Adipocyte (in vitro differentiated cells): ENCODE results near the gene CEP290.
"Not testable (repeated sequence)": the region's sequence is repeated elsewhere in the genome, so short reads cannot be mapped to it uniquely, and the experiment has no call there.

ENCODE experiments used
- DNase-seq: peaks from one replicate; pipeline ENCODE4 v3.0.0-alpha.2; 2015; ENCODE audit warnings: low read depth
- H3K27me3 ChIP-seq: replicated peaks from 2 replicates; pipeline ENCODE4 v1.7.0; 2013; ENCODE audit warnings: mild to moderate bottlenecking, low read length, moderate library complexity; ENCODE audit not compliant: control insufficient read depth, insufficient read depth
- H3K36me3 ChIP-seq: 2 replicates; pipeline ENCODE4 v1.7.0; 2013; ENCODE audit warnings: low read length, mild to moderate bottlenecking, moderate library complexity; ENCODE audit not compliant: control insufficient read depth, insufficient read depth, severe bottlenecking
- H3K4me1 ChIP-seq: 2 replicates; pipeline ENCODE4 v1.7.0; 2013; ENCODE audit warnings: mild to moderate bottlenecking, low read length, moderate library complexity; ENCODE audit not compliant: control insufficient read depth, insufficient read depth
- H3K4me3 ChIP-seq: 2 replicates; pipeline ENCODE4 v1.7.0; 2013; ENCODE audit warnings: mild to moderate bottlenecking, low read length, moderate library complexity
- H3K9ac ChIP-seq: 2 replicates; pipeline ENCODE4 v1.7.0; 2013; ENCODE audit warnings: mild to moderate bottlenecking, low read length, moderate library complexity
- H3K9me3 ChIP-seq: 2 replicates; pipeline ENCODE4 v1.7.0; 2013; ENCODE audit warnings: mild to moderate bottlenecking, low read length, moderate library complexity; ENCODE audit not compliant: control insufficient read depth

The CEP290 gene

GRCh38 chr12:88035907-88036289 lies 106.0 kb downstream of the CEP290 start:
- H3K27me3 ChIP-seq = no peaks in the 10 kb centered on the region
- peak overlapping the region; percentile 95 for H3K9ac ChIP-seq
- peaks cover 19% of the 10 kb centered on the region for H3K4me1 ChIP-seq
- H3K4me3 ChIP-seq = peak overlapping the region; percentile 93
- no peaks in the 10 kb centered on the region for H3K9me3 ChIP-seq
- peaks cover 2% of the 10 kb centered on the region for H3K36me3 ChIP-seq
- DNase-seq = no peak

- Histone ChIP-seq H3K27me3 (no peaks in the 10 kb centered on the region), H3K9me3 (no peaks in the 10 kb centered on the region), H3K4me3 (peak overlapping the region; percentile 93), H3K36me3 (no peaks in the 10 kb centered on the region), H3K4me1 (peaks cover 19% of the 10 kb centered on the region), H3K9ac (peak overlapping the region; percentile 95)
- DNase-seq = peak; percentile 97
Measured at GRCh38 chr12:88035271-88035906, 106.5 kb downstream of the CEP290 start.

- H3K4me1 ChIP-seq, DNase-seq, H3K4me3 ChIP-seq, H3K9ac ChIP-seq, H3K27me3 ChIP-seq, H3K9me3 ChIP-seq, H3K36me3 ChIP-seq: not testable (repeated sequence)
Measured at GRCh38 chr12:88031161-88031560, 110.7 kb downstream of the CEP290 start.

GRCh38 chr12:88029093-88029665 lies 112.7 kb downstream of the CEP290 start, which contains the start of gene C12orf50:
Gene C12orf50, minus strand, starts transcription at chr12:88029401. Its CDS starts 2,439 bp downstream, at chr12:88026962.
- no peak for DNase-seq
- Histone ChIP-seq H3K36me3 (no peaks in the 10 kb centered on the region), H3K4me1 (no peaks in the 10 kb centered on the region), H3K4me3 (no peak within 1 kb of the TSS), H3K9me3 (no peaks in the 10 kb centered on the region), H3K9ac (no peak within 1 kb of the TSS), H3K27me3 (no peaks in the 10 kb centered on the region)

GRCh38 chr12:88026196-88026595 lies 115.7 kb downstream of the CEP290 start:
- H3K4me3 ChIP-seq = no peak overlapping the region
- no peaks in the 10 kb centered on the region for H3K27me3 ChIP-seq
- H3K36me3 ChIP-seq = no peaks in the 10 kb centered on the region
- DNase-seq = no peak
- H3K9ac ChIP-seq = no peak overlapping the region
- no peaks in the 10 kb centered on the region for H3K4me1 ChIP-seq
- H3K9me3 ChIP-seq = no peaks in the 10 kb centered on the region

- H3K9me3 ChIP-seq = peaks cover 13% of the 10 kb centered on the region
Measured at GRCh38 chr12:88017964-88018363, 123.9 kb downstream of the CEP290 start.

GRCh38 chr12:88015825-88016224 lies 126.1 kb downstream of the CEP290 start:
- no peaks in the 10 kb centered on the region for H3K36me3 ChIP-seq
- no peak for DNase-seq
- peaks cover 13% of the 10 kb centered on the region for H3K9me3 ChIP-seq

More at GRCh38 chr12:88017964-88018363, 123.9 kb downstream of the CEP290 start:
- Histone ChIP-seq H3K9ac (no peak overlapping the region), H3K27me3 (no peaks in the 10 kb centered on the region), H3K4me1 (no peaks in the 10 kb centered on the region), H3K36me3 (no peaks in the 10 kb centered on the region), H3K4me3 (no peak overlapping the region)
- DNase-seq = no peak

GRCh38 chr12:88011755-88012154 lies 130.1 kb downstream of the CEP290 start:
- H3K36me3 ChIP-seq = no peaks in the 10 kb centered on the region
- no peaks in the 10 kb centered on the region for H3K4me1 ChIP-seq
- no peaks in the 10 kb centered on the region for H3K27me3 ChIP-seq
- H3K4me3 ChIP-seq = no peak overlapping the region
- H3K9ac ChIP-seq = no peak overlapping the region
- DNase-seq = no peak
- H3K9me3 ChIP-seq = no peaks in the 10 kb centered on the region

More at GRCh38 chr12:88015825-88016224, 126.1 kb downstream of the CEP290 start:
- H3K27me3 ChIP-seq = no peaks in the 10 kb centered on the region
- H3K4me1 ChIP-seq = no peaks in the 10 kb centered on the region
- no peak overlapping the region for H3K9ac ChIP-seq
- no peak overlapping the region for H3K4me3 ChIP-seq

GRCh38 chr12:88006351-88006750 lies 135.5 kb downstream of the CEP290 start:
- H3K9ac ChIP-seq = no peak overlapping the region
- no peak overlapping the region for H3K4me3 ChIP-seq
- peaks cover 13% of the 10 kb centered on the region for H3K9me3 ChIP-seq
- no peaks in the 10 kb centered on the region for H3K27me3 ChIP-seq
- DNase-seq = no peak
- no peaks in the 10 kb centered on the region for H3K4me1 ChIP-seq
- H3K36me3 ChIP-seq = no peaks in the 10 kb centered on the region

- H3K9ac ChIP-seq = no peak overlapping the region
- no peak for DNase-seq
- H3K36me3 ChIP-seq = no peaks in the 10 kb centered on the region
Measured at GRCh38 chr12:88001327-88001726, 140.6 kb downstream of the CEP290 start.

More at GRCh38 chr12:88001327-88001726, 140.6 kb downstream of the CEP290 start:
- Histone ChIP-seq H3K27me3 (no peaks in the 10 kb centered on the region), H3K4me1 (no peaks in the 10 kb centered on the region), H3K9me3 (peaks cover 13% of the 10 kb centered on the region), H3K4me3 (no peak overlapping the region)
